KOPT-K1 (cell line): Measurements from ENCODE around the gene PCNA.

Experiments used
- H3K27ac ChIP-seq: fragments of 200-600 bp; sonication (generic); 2 replicates; pipeline ENCODE4 v1.5.1; 2016; ENCODE audit warnings: antibody characterized with exemption, mild to moderate bottlenecking, low read depth, low read length; ENCODE audit not compliant: poor library complexity, severe bottlenecking
- H3K36me3 ChIP-seq: fragments of 200-600 bp; sonication (generic); 2 replicates; pipeline ENCODE4 v1.5.1; 2017; ENCODE audit warnings: antibody characterized with exemption, mild to moderate bottlenecking, low read length, moderate library complexity; ENCODE audit not compliant: insufficient read depth
- H3K9me3 ChIP-seq: fragments of 200-600 bp; sonication (generic); 2 replicates; pipeline ENCODE4 v1.5.1; 2017; ENCODE audit warnings: antibody characterized with exemption, low read length, mild to moderate bottlenecking; ENCODE audit not compliant: insufficient read depth, poor library complexity, severe bottlenecking

The PCNA gene

GRCh38 chr20:5149892-5150225 is 30.1 kb upstream of the PCNA start:
- H3K27ac ChIP-seq, result no peak overlapping the region
- no peaks in the 10 kb centered on the region for H3K9me3 ChIP-seq
- H3K36me3 ChIP-seq, result peaks cover 2% of the 10 kb centered on the region; the same call in 1 of the 2 replicates

- Histone ChIP-seq H3K36me3 (0 out of 2 replicates have a peak, but pooled peaks cover 4% of the 10 kb centered on the region), H3K27ac (no peak overlapping the region), H3K9me3 (no peaks in the 10 kb centered on the region)
These were observed 28.8 kb upstream of the PCNA start for GRCh38 chr20:5148581-5148980.

GRCh38 chr20:5146871-5147592 is 27.3 kb upstream of the PCNA start:
- no peak overlapping the region for H3K27ac ChIP-seq
- peaks cover 4% of the 10 kb centered on the region; the same call in 1 of the 2 replicates for H3K36me3 ChIP-seq
- no peaks in the 10 kb centered on the region for H3K9me3 ChIP-seq

- Histone ChIP-seq H3K27ac (no peak overlapping the region), H3K36me3 (peaks cover 4% of the 10 kb centered on the region; the same call in 1 of the 2 replicates), H3K9me3 (no peaks in the 10 kb centered on the region)
These were observed 26.4 kb upstream of the PCNA start for GRCh38 chr20:5146099-5146668.

- Histone ChIP-seq H3K9me3 (no peaks in the 10 kb centered on the region), H3K36me3 (peaks cover 4% of the 10 kb centered on the region; the same call in 1 of the 2 replicates), H3K27ac (no peak overlapping the region)
These were observed 25.8 kb upstream of the PCNA start for GRCh38 chr20:5145365-5146098.

- peaks cover 4% of the 10 kb centered on the region; the same call in 1 of the 2 replicates for H3K36me3 ChIP-seq
- H3K9me3 ChIP-seq, result no peaks in the 10 kb centered on the region
- no peak overlapping the region for H3K27ac ChIP-seq
These were observed 24.1 kb upstream of the PCNA start for GRCh38 chr20:5143851-5144250.

- no peak overlapping the region for H3K27ac ChIP-seq
- no peaks in the 10 kb centered on the region for H3K9me3 ChIP-seq
- peaks cover 4% of the 10 kb centered on the region; the same call in 1 of the 2 replicates for H3K36me3 ChIP-seq
These were observed 21.9 kb upstream of the PCNA start for GRCh38 chr20:5141615-5142014.

- peaks cover 10% of the 10 kb centered on the region; the same call in 1 of the 2 replicates for H3K36me3 ChIP-seq
- no peaks in the 10 kb centered on the region for H3K9me3 ChIP-seq
- H3K27ac ChIP-seq, result no peak overlapping the region
These were observed 20.4 kb upstream of the PCNA start for GRCh38 chr20:5140195-5140594.

- Histone ChIP-seq H3K9me3 (no peaks in the 10 kb centered on the region), H3K27ac (no peak overlapping the region), H3K36me3 (peaks cover 15% of the 10 kb centered on the region)
These were observed 16.3 kb upstream of the PCNA start for GRCh38 chr20:5136096-5136495.

GRCh38 chr20:5135363-5136012 is 15.7 kb upstream of the PCNA start:
- no peaks in the 10 kb centered on the region for H3K9me3 ChIP-seq
- no peak overlapping the region for H3K27ac ChIP-seq
- H3K36me3 ChIP-seq, result peaks cover 15% of the 10 kb centered on the region

- H3K36me3 ChIP-seq, result peaks cover 20% of the 10 kb centered on the region
- no peak overlapping the region for H3K27ac ChIP-seq
- no peaks in the 10 kb centered on the region for H3K9me3 ChIP-seq
These were observed 14.2 kb upstream of the PCNA start for GRCh38 chr20:5133998-5134397.

GRCh38 chr20:5131502-5131901 is 11.7 kb upstream of the PCNA start:
- Histone ChIP-seq H3K36me3 (peaks cover 25% of the 10 kb centered on the region), H3K27ac (no peak overlapping the region), H3K9me3 (no peaks in the 10 kb centered on the region)

- no peak overlapping the region for H3K27ac ChIP-seq
- H3K9me3 ChIP-seq, result no peaks in the 10 kb centered on the region
- H3K36me3 ChIP-seq, result peaks cover 17% of the 10 kb centered on the region
These were observed 9.1 kb upstream of the PCNA start for GRCh38 chr20:5128886-5129285.

GRCh38 chr20:5127859-5128424 is 8.2 kb upstream of the PCNA start:
- Histone ChIP-seq H3K27ac (peak overlapping the region; percentile 71), H3K36me3 (peaks cover 11% of the 10 kb centered on the region), H3K9me3 (no peaks in the 10 kb centered on the region)
